ENCODE data around the gene ASTN2. TPM values are rescaled to one million over a fixed set of nuclear protein-coding genes. Genes with fewer than 3 reads are reported as not detected.

Gene ASTN2
- total and polyA plus RNA-seq, 2 donors (not counting 3 experiments of a cell fraction or from before 2014, with no cell fraction given) = 1.0 to 1.9 TPM

GRCh38 chr9:116644091-116644688, 770.7 kb downstream of the ASTN2 start:
- Histone ChIP-seq H2AFZ (ENCODE audit: low read depth, low read length) (no peak overlapping the region), H3K4me3 (replicated peaks in 1 of 3; ENCODE audit: insufficient read depth in 1 of 3, low read depth in 1 of 3, low read length in 3 of 3) (no peak overlapping the region), H3K27ac (ENCODE audit: insufficient read depth, low read depth, low read length) (no peak overlapping the region), H3K9me1 (replicated peaks; ENCODE audit: control insufficient read depth, extremely low read depth, insufficient read depth, low read length) (no peaks in the 10 kb centered on the region), H3K4me2 (ENCODE audit: insufficient read depth, low read length) (no peak overlapping the region), H3K27me3 (ENCODE audit: control insufficient read depth in 2 of 2, insufficient read depth in 2 of 2, low read length in 2 of 2) (no peaks in the 10 kb centered on the region), H3K9me3 (replicated peaks; ENCODE audit: control insufficient read depth, insufficient read depth, low read length) (no peaks in the 10 kb centered on the region), H3K4me1 (ENCODE audit: control insufficient read depth, extremely low read depth, insufficient read depth, low read length) (no peaks in the 10 kb centered on the region), H3K9ac (replicated peaks; ENCODE audit: extremely low read depth, insufficient read depth, low read length) (no peak overlapping the region), H3K36me3 (ENCODE audit: control insufficient read depth in 2 of 2, extremely low read depth in 1 of 2, insufficient read depth in 2 of 2, low read length in 2 of 2) (no peaks in the 10 kb centered on the region), H4K20me1 (replicated peaks; ENCODE audit: control insufficient read depth, extremely low read depth, insufficient read depth, low read length) (no peaks in the 10 kb centered on the region), H3K79me2 (ENCODE audit: control insufficient read depth, insufficient read depth, low read length) (no peaks in the 10 kb centered on the region)
- ChIA-PET POLR2A (no interaction called here), CTCF (interaction anchor here (1.5 kb wide), 1 partner anchor 1051 kb away, joined by 5 read pairs; no protein-coding TSS in a partner anchor)
- no peak for DNase-seq (ENCODE audit: low read depth, low spot score)
- intact Hi-C loops (cut with micrococcal nuclease) = no loop called here
- FAIRE-seq = no peak
- dilution Hi-C loops (cut with MboI; ENCODE audit: extremely low pct_ligation_motif_present, low sequenced_read_pairs) = no loop called here
- no TSS peak for BruUV-seq (replicated peaks)
- TF ChIP-seq JUN (IDR thresholded peaks at IDR 0.05; ENCODE audit: borderline replicate concordance, insufficient read depth, insufficient read length, low read depth) (no peak), MYC (IDR thresholded peaks at IDR 0.05; ENCODE audit: low read depth, low read length) (no peak), GATA2 (IDR thresholded peaks at IDR 0.05; ENCODE audit: insufficient read depth, insufficient read length, low read depth, low read length) (no peak), EZH2 (IDR thresholded peaks at IDR 0.05; ENCODE audit: borderline replicate concordance, low read depth, low read length, severe bottlenecking) (no peak)

- TF ChIP-seq EZH2 (IDR thresholded peaks at IDR 0.05; ENCODE audit: borderline replicate concordance, low read depth, low read length, severe bottlenecking) (no peak), GATA2 (IDR thresholded peaks at IDR 0.05; ENCODE audit: insufficient read depth, insufficient read length, low read depth, low read length) (no peak), CTCF (IDR thresholded peaks at IDR 0.05; ENCODE audit: extremely low read depth in 1 of 2, insufficient read depth in 1 of 2, low read depth in 1 of 2, low read length in 2 of 2) (no peak), FOS (IDR thresholded peaks at IDR 0.05; ENCODE audit: borderline replicate concordance, insufficient read depth, low read length) (no peak), POLR2AphosphoS5 (IDR thresholded peaks at IDR 0.05; ENCODE audit: insufficient read depth, low read depth, low read length) (no peak), MYC (IDR thresholded peaks at IDR 0.05; ENCODE audit: low read depth, low read length) (no peak), JUN (IDR thresholded peaks at IDR 0.05; ENCODE audit: borderline replicate concordance, insufficient read depth, insufficient read length, low read depth) (no peak), POLR2A (IDR thresholded peaks at IDR 0.05; ENCODE audit: low read depth, low read length) (no peak), MAX (IDR thresholded peaks at IDR 0.05; ENCODE audit: insufficient read depth, insufficient read length) (no peak)
- Histone ChIP-seq H3K4me2 (ENCODE audit: insufficient read depth, low read length) (no peak overlapping the region), H2AFZ (ENCODE audit: low read depth, low read length) (no peak overlapping the region), H3K9me3 (replicated peaks; ENCODE audit: control insufficient read depth, insufficient read depth, low read length) (no peaks in the 10 kb centered on the region), H3K27ac (ENCODE audit: insufficient read depth, low read depth, low read length) (no peak overlapping the region), H3K36me3 (ENCODE audit: control insufficient read depth in 2 of 2, extremely low read depth in 1 of 2, insufficient read depth in 2 of 2, low read length in 2 of 2) (no peaks in the 10 kb centered on the region), H3K79me2 (ENCODE audit: control insufficient read depth, insufficient read depth, low read length) (no peaks in the 10 kb centered on the region), H3K4me3 (replicated peaks in 1 of 3; ENCODE audit: insufficient read depth in 1 of 3, low read depth in 1 of 3, low read length in 3 of 3) (no peak overlapping the region), H4K20me1 (replicated peaks; ENCODE audit: control insufficient read depth, extremely low read depth, insufficient read depth, low read length) (no peaks in the 10 kb centered on the region), H3K9me1 (replicated peaks; ENCODE audit: control insufficient read depth, extremely low read depth, insufficient read depth, low read length) (no peaks in the 10 kb centered on the region), H3K27me3 (ENCODE audit: control insufficient read depth in 2 of 2, insufficient read depth in 2 of 2, low read length in 2 of 2) (no peaks in the 10 kb centered on the region), H3K9ac (replicated peaks; ENCODE audit: extremely low read depth, insufficient read depth, low read length) (no peak overlapping the region), H3K4me1 (ENCODE audit: control insufficient read depth, extremely low read depth, insufficient read depth, low read length) (no peaks in the 10 kb centered on the region)
- no TSS peak for BruUV-seq (replicated peaks)
- CTCF ChIA-PET = no interaction called here
- DNase-seq (ENCODE audit: low read depth, low spot score) = no peak
- no peak for FAIRE-seq
- dilution Hi-C loops (cut with MboI; ENCODE audit: extremely low pct_ligation_motif_present, low sequenced_read_pairs) = no loop called here
- intact Hi-C loops (cut with micrococcal nuclease) = no loop called here
- POLR2A ChIA-PET = no interaction called here
These were observed 771.2 kb downstream of the ASTN2 start for GRCh38 chr9:116643691-116644090.

Measured in endothelial cell of umbilical vein (primary cell).